ENCODE data around the gene RRBP1.

DNA sequence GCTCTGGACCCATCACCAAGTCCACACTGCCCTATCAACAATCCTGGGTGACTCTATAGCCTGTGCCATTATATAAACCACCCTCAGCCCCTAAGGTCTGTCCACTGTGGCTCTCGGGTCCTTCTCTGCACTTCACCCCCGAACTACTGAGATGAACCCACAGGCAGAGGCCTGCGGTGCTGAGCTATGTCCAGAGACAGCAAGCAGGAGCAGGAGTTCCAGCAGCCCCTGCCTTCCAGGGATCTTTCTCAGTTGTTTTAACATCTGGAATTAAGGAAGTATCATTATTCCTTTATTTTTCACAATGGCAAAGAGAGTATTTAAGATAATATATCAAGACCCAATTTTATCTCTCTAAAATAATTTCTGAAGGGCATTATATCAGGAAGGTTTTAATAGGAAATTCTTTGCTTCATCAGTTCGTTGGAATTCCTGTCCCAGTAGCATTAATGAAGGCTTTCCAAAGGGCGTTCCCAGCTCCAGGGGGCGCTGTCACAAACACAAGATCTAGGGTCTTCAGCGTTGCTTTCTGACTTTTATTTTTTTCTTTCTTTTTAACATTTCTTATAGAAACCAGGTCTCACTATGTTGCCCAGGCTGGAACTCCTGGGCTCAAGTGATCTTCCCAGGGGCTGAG is 27.3 kb downstream of the RRBP1 start:
- no peak for TF ChIP-seq POLR2A (IDR thresholded peaks at IDR 0.05)
- TF ChIP-seq, protein P1, sequence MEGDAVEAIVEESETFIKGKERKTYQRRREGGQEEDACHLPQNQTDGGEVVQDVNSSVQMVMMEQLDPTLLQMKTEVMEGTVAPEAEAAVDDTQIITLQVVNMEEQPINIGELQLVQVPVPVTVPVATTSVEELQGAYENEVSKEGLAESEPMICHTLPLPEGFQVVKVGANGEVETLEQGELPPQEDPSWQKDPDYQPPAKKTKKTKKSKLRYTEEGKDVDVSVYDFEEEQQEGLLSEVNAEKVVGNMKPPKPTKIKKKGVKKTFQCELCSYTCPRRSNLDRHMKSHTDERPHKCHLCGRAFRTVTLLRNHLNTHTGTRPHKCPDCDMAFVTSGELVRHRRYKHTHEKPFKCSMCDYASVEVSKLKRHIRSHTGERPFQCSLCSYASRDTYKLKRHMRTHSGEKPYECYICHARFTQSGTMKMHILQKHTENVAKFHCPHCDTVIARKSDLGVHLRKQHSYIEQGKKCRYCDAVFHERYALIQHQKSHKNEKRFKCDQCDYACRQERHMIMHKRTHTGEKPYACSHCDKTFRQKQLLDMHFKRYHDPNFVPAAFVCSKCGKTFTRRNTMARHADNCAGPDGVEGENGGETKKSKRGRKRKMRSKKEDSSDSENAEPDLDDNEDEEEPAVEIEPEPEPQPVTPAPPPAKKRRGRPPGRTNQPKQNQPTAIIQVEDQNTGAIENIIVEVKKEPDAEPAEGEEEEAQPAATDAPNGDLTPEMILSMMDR (IDR thresholded peaks at IDR 0.05), result peak in 2 of 3 experiments; percentile 43 to 54
